ENCODE data around the gene ASS1. TPM values are rescaled to one million over a fixed set of nuclear protein-coding genes. Genes with fewer than 3 reads are reported as not detected.

Gene ASS1
- total RNA-seq, 6 donors from 2014 or later, result 31.4 to 104 (median 66.3) TPM

DNA sequence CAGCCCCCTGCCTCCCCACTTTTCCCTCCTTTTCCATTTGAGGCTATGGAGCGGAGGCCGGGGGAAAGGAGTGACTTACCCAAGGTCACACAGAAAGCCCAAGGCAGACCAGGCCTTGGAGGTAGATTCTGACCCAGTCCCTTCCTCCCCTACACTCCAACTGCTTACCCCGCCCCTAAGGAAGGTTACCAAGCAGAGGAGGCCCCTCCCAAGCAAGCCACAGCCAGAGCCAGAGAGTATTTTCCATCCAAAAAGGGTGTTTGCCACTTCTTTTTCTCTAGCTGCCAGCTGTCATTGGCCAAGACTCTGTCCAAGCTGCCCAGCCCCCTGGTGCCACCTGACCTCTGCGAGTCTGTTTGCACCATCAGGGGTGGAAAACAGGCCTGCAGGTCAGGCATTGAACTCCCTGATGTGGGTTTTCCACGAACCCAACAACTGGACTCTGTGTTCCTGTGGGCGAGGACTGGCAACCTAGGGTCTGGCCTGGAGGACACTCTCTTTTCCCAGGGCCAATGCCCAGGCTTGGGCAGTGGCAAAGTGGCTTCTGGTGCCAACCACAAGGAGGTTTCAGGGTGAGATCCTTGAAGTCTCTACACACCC lies 6.3 kb upstream of the ASS1 start:
- H3K9me3 ChIP-seq, result peaks cover 4 to 16% (median 9%) of the 10 kb centered on the region in 4 donors
- DNase-seq (no peak), ATAC-seq (ENCODE audit: low FRiP score in 2 of 2) (no peak)
- H3K27ac ChIP-seq, result no peak overlapping the region
- H3K36me3 ChIP-seq, result no peaks in the 10 kb centered on the region
- no peak overlapping the region for H3K4me3 ChIP-seq
- H3K27me3 ChIP-seq, result peaks cover 0 to 5% (median 3%) of the 10 kb centered on the region in 4 donors
- H3K4me1 ChIP-seq, result peaks cover 0 to 4% (median 2%) of the 10 kb centered on the region in 4 donors
- TF ChIP-seq POLR2A (IDR thresholded peaks at IDR 0.05) (no peak), POLR2AphosphoS5 (IDR thresholded peaks at IDR 0.05) (no peak), EP300 (IDR thresholded peaks at IDR 0.05) (no peak)
- TF ChIP-seq, protein P1, sequence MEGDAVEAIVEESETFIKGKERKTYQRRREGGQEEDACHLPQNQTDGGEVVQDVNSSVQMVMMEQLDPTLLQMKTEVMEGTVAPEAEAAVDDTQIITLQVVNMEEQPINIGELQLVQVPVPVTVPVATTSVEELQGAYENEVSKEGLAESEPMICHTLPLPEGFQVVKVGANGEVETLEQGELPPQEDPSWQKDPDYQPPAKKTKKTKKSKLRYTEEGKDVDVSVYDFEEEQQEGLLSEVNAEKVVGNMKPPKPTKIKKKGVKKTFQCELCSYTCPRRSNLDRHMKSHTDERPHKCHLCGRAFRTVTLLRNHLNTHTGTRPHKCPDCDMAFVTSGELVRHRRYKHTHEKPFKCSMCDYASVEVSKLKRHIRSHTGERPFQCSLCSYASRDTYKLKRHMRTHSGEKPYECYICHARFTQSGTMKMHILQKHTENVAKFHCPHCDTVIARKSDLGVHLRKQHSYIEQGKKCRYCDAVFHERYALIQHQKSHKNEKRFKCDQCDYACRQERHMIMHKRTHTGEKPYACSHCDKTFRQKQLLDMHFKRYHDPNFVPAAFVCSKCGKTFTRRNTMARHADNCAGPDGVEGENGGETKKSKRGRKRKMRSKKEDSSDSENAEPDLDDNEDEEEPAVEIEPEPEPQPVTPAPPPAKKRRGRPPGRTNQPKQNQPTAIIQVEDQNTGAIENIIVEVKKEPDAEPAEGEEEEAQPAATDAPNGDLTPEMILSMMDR (IDR thresholded peaks at IDR 0.05), result no peak
- 86 to 88% methylated on average over 4 to 6 of the region's 6 CpGs for WGBS, 2 donors

DNA sequence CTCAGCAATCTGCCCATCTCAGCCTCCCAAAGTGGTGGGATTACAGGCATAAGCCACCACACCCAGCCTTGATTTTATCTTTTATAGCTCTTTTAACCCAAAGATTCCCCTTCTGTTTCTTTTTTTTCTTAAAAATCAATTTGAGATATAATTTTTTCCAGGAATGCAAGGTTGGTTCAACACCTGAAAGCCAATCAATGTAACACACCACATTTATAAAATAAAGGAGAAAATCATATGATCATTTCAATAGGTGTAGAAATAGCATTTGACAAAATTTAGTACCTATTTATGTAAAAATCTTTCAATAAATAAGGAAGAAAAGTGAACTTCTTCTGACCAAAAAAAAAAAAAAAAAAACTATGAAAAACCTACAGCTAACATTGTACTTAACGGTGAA lies 3.7 kb upstream of the ASS1 start:
- ATAC-seq (ENCODE audit: low FRiP score in 2 of 2), result no peak
- H3K27ac ChIP-seq, result no peak overlapping the region
- H3K9me3 ChIP-seq, result peaks cover 4 to 16% (median 9%) of the 10 kb centered on the region in 4 donors
- no peak overlapping the region for H3K4me3 ChIP-seq
- TF ChIP-seq POLR2A (IDR thresholded peaks at IDR 0.05), result no peak
- no peak for TF ChIP-seq EP300 (IDR thresholded peaks at IDR 0.05)
- TF ChIP-seq POLR2AphosphoS5 (IDR thresholded peaks at IDR 0.05), result no peak
- TF ChIP-seq, protein P1 (IDR thresholded peaks at IDR 0.05), result no peak
- WGBS, 2 donors, result 96 to 97% methylated on average over 1 of the region's 1 CpG
- no peaks in the 10 kb centered on the region for H3K27me3 ChIP-seq
- peaks cover 12 to 19% (median 17%) of the 10 kb centered on the region in 4 donors for H3K4me1 ChIP-seq
- DNase-seq, result no peak
- no peaks in the 10 kb centered on the region for H3K36me3 ChIP-seq

DNA sequence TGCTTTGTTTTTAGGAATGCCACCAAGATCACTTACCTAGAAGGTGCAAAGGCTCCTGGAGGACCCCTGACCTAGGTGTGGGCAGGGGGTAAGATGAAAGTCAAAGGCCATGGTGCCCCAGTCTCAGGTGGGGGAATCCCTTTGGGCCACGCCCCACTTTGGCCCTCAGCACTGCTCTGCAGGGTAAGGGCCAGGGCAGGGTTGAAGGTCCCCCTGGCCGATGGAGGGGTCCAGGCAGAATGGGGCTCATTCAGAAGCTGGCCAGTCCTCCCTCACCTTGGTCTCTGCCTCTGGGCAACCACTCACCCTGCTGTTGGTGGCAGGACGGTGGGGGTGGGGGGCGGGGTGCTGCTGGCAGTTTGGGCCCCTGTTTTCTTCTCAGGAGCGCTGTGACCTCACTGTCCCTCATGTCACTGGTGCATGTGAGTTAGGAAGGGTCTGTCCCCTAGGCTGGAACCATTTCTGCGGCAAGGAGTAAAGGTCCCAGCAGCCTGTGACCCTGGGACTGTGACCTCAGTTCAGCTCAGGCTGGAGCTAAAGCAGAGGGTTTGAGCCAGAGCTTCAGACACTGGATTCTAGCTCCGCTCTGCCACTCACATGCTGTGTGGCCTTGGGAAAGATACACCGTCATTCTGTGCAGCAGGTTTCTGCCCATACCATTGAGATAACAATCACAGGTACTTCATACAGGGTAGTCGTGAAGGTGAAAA lies 1.9 kb upstream of the ASS1 start:
- TF ChIP-seq, protein P1 (IDR thresholded peaks at IDR 0.05), result no peak
- no peak for TF ChIP-seq POLR2AphosphoS5 (IDR thresholded peaks at IDR 0.05)
- TF ChIP-seq EP300 (IDR thresholded peaks at IDR 0.05), result no peak
- no peak for TF ChIP-seq POLR2A (IDR thresholded peaks at IDR 0.05)
- no peak overlapping the region for H3K4me3 ChIP-seq

DNA sequence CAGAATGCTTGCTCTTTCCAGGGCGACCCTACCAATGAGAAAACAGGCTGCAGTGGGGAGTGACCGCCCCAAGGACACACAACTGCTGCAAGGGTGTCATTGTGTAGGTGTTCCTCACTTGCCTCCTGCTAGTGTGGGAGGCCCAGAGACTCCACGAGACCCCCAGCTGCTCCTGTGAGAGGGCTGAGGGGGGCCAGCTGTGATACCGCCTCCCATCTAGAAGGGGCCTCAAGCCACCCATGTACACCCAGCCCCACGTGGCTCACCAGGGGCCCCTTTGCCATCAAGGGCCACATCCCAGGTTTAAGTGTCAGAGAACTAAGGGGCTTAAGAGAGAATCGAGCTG lies 1.3 kb upstream of the ASS1 start:
- Histone ChIP-seq H3K9me3 (peaks cover 4 to 16% (median 9%) of the 10 kb centered on the region in 4 donors), H3K27ac (no peak overlapping the region), H3K4me1 (peaks cover 33 to 43% (median 39%) of the 10 kb centered on the region in 4 donors), H3K4me3 (no peak overlapping the region), H3K27me3 (no peaks in the 10 kb centered on the region), H3K36me3 (no peaks in the 10 kb centered on the region)
- DNase-seq (no peak), ATAC-seq (ENCODE audit: low FRiP score in 2 of 2) (no peak)
- 57 to 74% methylated on average over 4 to 6 of the region's 6 CpGs for WGBS, 2 donors
- no peak for TF ChIP-seq EP300 (IDR thresholded peaks at IDR 0.05)
- no peak for TF ChIP-seq POLR2AphosphoS5 (IDR thresholded peaks at IDR 0.05)
- TF ChIP-seq, protein P1 (IDR thresholded peaks at IDR 0.05), result no peak
- no peak for TF ChIP-seq POLR2A (IDR thresholded peaks at IDR 0.05)

More for the DNA sequence above, 1.9 kb upstream of the ASS1 start:
- 93 to 94% methylated on average over 2 to 9 of the region's 9 CpGs for WGBS, 2 donors
- Histone ChIP-seq H3K27ac (no peak overlapping the region), H3K27me3 (no peaks in the 10 kb centered on the region), H3K9me3 (peaks cover 4 to 16% (median 9%) of the 10 kb centered on the region in 4 donors), H3K36me3 (no peaks in the 10 kb centered on the region), H3K4me1 (peaks cover 31 to 38% (median 36%) of the 10 kb centered on the region in 4 donors)
- ATAC-seq (ENCODE audit: low FRiP score in 2 of 2), result no peak
- no peak for DNase-seq
